ENCODE results near the gene PCNX1.

DNA sequence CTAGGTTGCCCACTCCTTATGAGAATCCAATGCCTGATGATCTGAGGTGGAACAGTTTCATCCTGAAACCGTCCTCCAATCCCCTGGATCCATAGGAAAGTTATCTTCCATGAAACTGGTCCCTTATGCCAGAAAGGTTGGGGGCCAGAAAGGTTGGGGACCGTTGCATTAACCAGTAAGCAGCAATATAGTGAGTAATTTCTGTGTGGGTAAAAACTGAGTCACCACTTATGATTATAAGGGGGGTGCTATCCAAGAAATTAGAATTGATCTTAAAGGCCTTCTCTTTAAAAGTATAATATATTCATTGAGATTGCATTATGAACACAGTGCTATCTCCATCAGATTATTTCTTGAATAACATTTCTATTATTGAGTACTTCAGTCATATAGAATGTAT lies 97.2 kb downstream of the PCNX1 start:
- TF ChIP-seq, protein P1, sequence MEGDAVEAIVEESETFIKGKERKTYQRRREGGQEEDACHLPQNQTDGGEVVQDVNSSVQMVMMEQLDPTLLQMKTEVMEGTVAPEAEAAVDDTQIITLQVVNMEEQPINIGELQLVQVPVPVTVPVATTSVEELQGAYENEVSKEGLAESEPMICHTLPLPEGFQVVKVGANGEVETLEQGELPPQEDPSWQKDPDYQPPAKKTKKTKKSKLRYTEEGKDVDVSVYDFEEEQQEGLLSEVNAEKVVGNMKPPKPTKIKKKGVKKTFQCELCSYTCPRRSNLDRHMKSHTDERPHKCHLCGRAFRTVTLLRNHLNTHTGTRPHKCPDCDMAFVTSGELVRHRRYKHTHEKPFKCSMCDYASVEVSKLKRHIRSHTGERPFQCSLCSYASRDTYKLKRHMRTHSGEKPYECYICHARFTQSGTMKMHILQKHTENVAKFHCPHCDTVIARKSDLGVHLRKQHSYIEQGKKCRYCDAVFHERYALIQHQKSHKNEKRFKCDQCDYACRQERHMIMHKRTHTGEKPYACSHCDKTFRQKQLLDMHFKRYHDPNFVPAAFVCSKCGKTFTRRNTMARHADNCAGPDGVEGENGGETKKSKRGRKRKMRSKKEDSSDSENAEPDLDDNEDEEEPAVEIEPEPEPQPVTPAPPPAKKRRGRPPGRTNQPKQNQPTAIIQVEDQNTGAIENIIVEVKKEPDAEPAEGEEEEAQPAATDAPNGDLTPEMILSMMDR (IDR thresholded peaks at IDR 0.05; ENCODE audit: insufficient read depth, low read length) = no peak
- no peak for TF ChIP-seq GABPA (IDR thresholded peaks at IDR 0.05; ENCODE audit: low read depth)
